GM12891 (cell line): ENCODE measurements around the gene TREH.

Experiments
- PAX5 ChIP-seq: IDR thresholded peaks from 2 replicates; pipeline ENCODE4 v1.6.1; 2011; ENCODE audit warnings: low read length, moderate library complexity, mild to moderate bottlenecking; ENCODE audit not compliant: insufficient read depth, severe bottlenecking
- POLR2A ChIP-seq: IDR thresholded peaks from 2 replicates; pipeline ENCODE4 v1.6.1; 2011; ENCODE audit warnings: low read depth, low read length, control low read depth
- POLR2AphosphoS5 ChIP-seq: IDR thresholded peaks from 2 replicates; pipeline ENCODE4 v1.6.1; 2011; ENCODE audit warnings: low read depth, low read length, control low read depth
- POU2F2 ChIP-seq: IDR thresholded peaks from 2 replicates; pipeline ENCODE4 v1.6.1; 2011; ENCODE audit warnings: low read depth, mild to moderate bottlenecking, control low read depth, low read length, moderate library complexity
- TAF1 ChIP-seq: IDR thresholded peaks from 2 replicates; pipeline ENCODE4 v1.6.1; 2011; ENCODE audit warnings: low read depth, low read length, control low read depth

DNA sequence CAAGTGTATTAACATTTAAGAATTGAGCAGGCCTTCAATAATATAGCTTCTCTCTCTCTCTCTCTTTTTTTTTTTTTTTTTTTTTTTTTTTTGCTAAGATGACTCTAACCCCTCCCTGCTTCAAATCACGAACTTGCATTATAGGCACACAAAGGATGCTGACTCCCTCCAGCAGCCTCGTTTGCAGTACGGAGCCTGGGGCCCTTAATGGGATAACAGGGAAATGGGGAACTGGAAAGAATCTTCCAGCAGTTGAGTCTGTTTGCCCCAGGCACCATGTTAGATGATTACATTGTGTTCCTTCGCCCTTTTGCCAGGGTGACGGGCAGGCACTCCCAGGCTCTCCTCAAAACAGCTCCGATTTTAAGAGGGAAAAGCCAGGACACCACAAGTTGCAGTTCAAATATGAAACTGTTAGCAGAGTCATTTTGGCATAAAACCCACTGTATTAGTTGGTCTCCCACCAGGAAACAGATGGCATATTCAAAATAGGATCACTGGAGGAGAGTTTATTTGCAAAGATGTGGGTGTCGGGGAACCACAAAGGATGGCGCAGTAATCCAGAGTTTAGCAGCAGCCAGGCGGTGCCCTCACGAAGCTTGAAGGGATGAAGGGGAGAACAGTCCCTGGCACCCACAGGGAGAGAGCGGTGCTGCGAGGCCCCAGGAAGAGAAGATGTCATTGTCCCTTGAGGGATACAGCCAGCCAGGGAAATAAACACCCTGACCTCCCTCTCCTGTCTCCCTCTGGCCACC is 26.5 kb upstream of the TREH start:
- TF ChIP-seq POLR2A (no peak), POU2F2 (no peak), POLR2AphosphoS5 (no peak), PAX5 (no peak), TAF1 (no peak)
